HEK293T (cell line): ENCODE results near the gene PEX13.

ENCODE experiments used
- CTCF ChIA-PET: fragments of 350-600 bp; formaldehyde crosslinking; extraction: SDS; loops from one replicate; lab custom pipeline; 2021; ENCODE audit warnings: antibody characterized with exemption, inconsistent platforms; lab: Yijun Ruan, JAX
- POLR2A ChIA-PET: fragments of 350-600 bp; formaldehyde crosslinking; extraction: SDS; loops from one replicate; lab custom pipeline; 2020; ENCODE audit warnings: antibody characterized with exemption, inconsistent platforms; lab: Yijun Ruan, JAX
- DNase-seq: peaks from one replicate; pipeline ENCODE4 v3.0.0; 2012; ENCODE audit warnings: mixed read lengths; ENCODE audit errors: extremely low spot score
- ARNT ChIP-seq: fragments of 450-650 bp; IDR thresholded peaks from 2 replicates; pipeline ENCODE4 v1.6.1; 2017; ENCODE audit warnings: mild to moderate bottlenecking
- BHLHE40 ChIP-seq: fragments of 450-650 bp; IDR thresholded peaks from 2 replicates; pipeline ENCODE4 v1.6.1; 2016; ENCODE audit warnings: mild to moderate bottlenecking, moderate library complexity, borderline replicate concordance
- CTBP1 ChIP-seq: fragments of 450-650 bp; IDR thresholded peaks from 2 replicates; pipeline ENCODE4 v1.6.1; 2016; ENCODE audit warnings: borderline replicate concordance
- ELF4 ChIP-seq: fragments of 450-650 bp; IDR thresholded peaks from 2 replicates; pipeline ENCODE4 v1.6.1; 2017; ENCODE audit warnings: antibody characterized with exemption
- FOXA1 ChIP-seq: fragments of 450-650 bp; IDR thresholded peaks from 2 replicates; pipeline ENCODE4 v1.6.1; 2016; ENCODE audit warnings: mild to moderate bottlenecking
- FOXK2 ChIP-seq: fragments of 450-650 bp; IDR thresholded peaks from 2 replicates; pipeline ENCODE4 v1.6.1; 2016; ENCODE audit warnings: mild to moderate bottlenecking
- FOXM1 ChIP-seq: fragments of 450-650 bp; IDR thresholded peaks from 2 replicates; pipeline ENCODE4 v1.6.1; 2017; ENCODE audit warnings: mild to moderate bottlenecking, borderline replicate concordance
- HDGF ChIP-seq: fragments of 450-650 bp; IDR thresholded peaks from 2 replicates; pipeline ENCODE4 v1.6.1; 2017; ENCODE audit warnings: antibody characterized with exemption, borderline replicate concordance
- L3MBTL2 ChIP-seq: fragments of 450-650 bp; conservative IDR thresholded peaks from 2 replicates; pipeline ENCODE4 v1.6.1; 2016; ENCODE audit warnings: mild to moderate bottlenecking
- LEF1 ChIP-seq: fragments of 450-650 bp; IDR thresholded peaks from 2 replicates; pipeline ENCODE4 v1.6.1; 2017; ENCODE audit warnings: mild to moderate bottlenecking, borderline replicate concordance
- NFRKB ChIP-seq: fragments of 450-650 bp; IDR thresholded peaks from 2 replicates; pipeline ENCODE4 v1.6.1; 2016; ENCODE audit warnings: mild to moderate bottlenecking, moderate library complexity
- SP1 ChIP-seq: fragments of 450-650 bp; IDR thresholded peaks from 2 replicates; pipeline ENCODE4 v1.6.1; 2017
- SUZ12 ChIP-seq: fragments of 450-650 bp; IDR thresholded peaks from 2 replicates; pipeline ENCODE4 v1.6.1; 2016; ENCODE audit warnings: mild to moderate bottlenecking
- TARDBP ChIP-seq: fragments of 450-650 bp; IDR thresholded peaks from 2 replicates; pipeline ENCODE4 v1.6.1; 2016
- ZNF384 ChIP-seq: fragments of 450-650 bp; IDR thresholded peaks from 2 replicates; pipeline ENCODE4 v1.6.1; 2016
- TF ChIP-seq, protein P1 (sequence below): fragments of 450-650 bp; IDR thresholded peaks from 2 replicates; pipeline ENCODE4 v1.6.1; 2016

Gene PEX13

DNA sequence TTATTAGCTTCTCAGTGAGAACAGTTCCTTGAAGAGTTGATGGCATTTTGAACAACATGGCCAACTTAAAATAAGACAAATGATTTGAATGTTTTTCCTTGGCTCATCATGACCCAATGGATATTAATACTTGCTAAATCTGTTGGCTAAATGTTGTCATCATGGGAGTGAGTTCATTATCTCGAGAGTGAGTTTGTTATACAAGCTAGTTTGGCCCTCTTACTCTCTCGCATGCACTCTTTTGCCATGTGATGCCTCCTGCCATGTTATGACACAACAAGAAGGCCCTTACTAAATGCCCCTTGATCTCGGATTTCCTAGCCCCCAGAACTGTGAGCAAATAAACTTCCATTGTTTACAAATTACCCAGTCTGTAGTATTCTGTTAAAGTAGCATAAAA is 25.3 kb downstream of the PEX13 start:
- TF ChIP-seq L3MBTL2: no peak
- TF ChIP-seq SP1: no peak
- TF ChIP-seq ARNT: no peak
- TF ChIP-seq FOXK2: no peak
- TF ChIP-seq HDGF: no peak
- TF ChIP-seq ZNF384: no peak
- TF ChIP-seq CTBP1: no peak
- TF ChIP-seq NFRKB: no peak
- no peak for TF ChIP-seq FOXM1
- TF ChIP-seq TARDBP: no peak
- no peak for TF ChIP-seq SUZ12
- no peak for TF ChIP-seq LEF1
- TF ChIP-seq, protein P1, sequence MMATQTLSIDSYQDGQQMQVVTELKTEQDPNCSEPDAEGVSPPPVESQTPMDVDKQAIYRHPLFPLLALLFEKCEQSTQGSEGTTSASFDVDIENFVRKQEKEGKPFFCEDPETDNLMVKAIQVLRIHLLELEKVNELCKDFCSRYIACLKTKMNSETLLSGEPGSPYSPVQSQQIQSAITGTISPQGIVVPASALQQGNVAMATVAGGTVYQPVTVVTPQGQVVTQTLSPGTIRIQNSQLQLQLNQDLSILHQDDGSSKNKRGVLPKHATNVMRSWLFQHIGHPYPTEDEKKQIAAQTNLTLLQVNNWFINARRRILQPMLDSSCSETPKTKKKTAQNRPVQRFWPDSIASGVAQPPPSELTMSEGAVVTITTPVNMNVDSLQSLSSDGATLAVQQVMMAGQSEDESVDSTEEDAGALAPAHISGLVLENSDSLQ: no peak
- POLR2A ChIA-PET: no interaction called here
- DNase-seq: no peak
- CTCF ChIA-PET: no interaction called here

DNA sequence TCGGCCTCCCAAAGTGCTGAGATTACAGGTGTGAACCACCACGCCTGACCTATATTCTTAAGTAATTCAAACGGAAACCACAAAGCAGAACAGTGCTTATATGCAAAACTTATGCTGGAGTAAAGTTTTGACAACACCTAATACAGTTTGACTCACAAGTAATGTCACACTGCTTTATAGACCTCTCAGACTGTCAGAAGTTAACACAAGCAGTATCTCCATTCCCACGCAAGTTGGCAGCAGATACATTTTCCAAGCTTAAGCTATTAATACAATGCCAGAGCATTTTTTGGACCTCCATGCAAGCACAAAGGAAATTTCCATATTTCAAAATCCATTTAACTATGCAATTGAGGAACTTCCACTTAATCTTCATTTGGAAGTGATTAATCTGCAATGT is 27.1 kb downstream of the PEX13 start:
- DNase-seq: no peak
- ChIA-PET POLR2A (no interaction called here), CTCF (no interaction called here)
- TF ChIP-seq FOXA1 (no peak), FOXK2 (no peak)

DNA sequence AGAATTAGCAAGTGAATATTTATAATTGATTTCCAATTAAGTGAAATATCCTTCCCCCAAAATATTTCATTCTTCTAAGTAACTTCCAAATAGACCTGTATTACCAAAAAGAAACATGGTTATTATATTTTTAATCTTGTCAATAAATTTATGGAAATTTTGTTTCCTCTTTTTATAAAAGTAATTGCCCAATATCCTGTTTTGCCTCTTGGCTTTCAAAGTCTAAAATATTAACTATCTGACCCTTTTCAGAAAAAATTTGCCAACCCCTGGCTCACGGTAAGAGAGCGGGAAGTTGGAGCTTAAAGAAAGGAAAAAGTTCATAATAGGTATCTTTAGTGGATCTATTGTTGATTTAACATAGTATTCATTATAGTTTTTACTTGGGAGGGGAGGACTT is 27.7 kb downstream of the PEX13 start:
- TF ChIP-seq FOXA1: no peak
- TF ChIP-seq SUZ12: no peak
- no peak for TF ChIP-seq CTBP1
- TF ChIP-seq FOXK2: no peak
- no peak for TF ChIP-seq FOXM1
- no peak for TF ChIP-seq TARDBP
- no peak for TF ChIP-seq ZNF384
- no peak for TF ChIP-seq BHLHE40
- TF ChIP-seq LEF1: no peak
- no peak for TF ChIP-seq ARNT
- TF ChIP-seq, protein P1: no peak
- TF ChIP-seq HDGF: no peak
- TF ChIP-seq ELF4: no peak
- no peak for TF ChIP-seq NFRKB
- CTCF ChIA-PET: no interaction called here
- DNase-seq: no peak
- POLR2A ChIA-PET: no interaction called here

DNA sequence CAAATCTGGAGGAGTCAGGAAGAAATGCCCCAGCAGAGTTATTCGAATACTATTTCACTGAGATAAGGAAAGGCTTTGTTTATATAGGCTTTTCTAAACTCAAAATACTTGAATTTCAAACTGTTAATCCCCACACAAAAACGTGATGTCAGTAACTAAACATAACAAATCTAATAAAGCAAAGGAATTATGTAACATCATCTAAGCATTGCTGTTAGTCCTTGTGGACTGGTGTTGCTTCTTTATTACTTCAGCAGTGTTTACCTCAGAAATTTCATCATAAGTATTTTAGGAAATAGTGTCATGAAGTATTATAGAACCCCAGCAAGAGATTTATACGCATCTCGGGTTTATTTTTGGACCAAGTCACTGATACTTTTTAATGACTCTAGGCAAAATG is 28.5 kb downstream of the PEX13 start:
- POLR2A ChIA-PET: no interaction called here
- TF ChIP-seq HDGF (no peak), NFRKB (no peak), L3MBTL2 (no peak), ELF4 (no peak), TARDBP (no peak), FOXM1 (no peak), ARNT (no peak), SP1 (no peak), ZNF384 (no peak), FOXK2 (no peak)
- DNase-seq: no peak
- CTCF ChIA-PET: no interaction called here

DNA sequence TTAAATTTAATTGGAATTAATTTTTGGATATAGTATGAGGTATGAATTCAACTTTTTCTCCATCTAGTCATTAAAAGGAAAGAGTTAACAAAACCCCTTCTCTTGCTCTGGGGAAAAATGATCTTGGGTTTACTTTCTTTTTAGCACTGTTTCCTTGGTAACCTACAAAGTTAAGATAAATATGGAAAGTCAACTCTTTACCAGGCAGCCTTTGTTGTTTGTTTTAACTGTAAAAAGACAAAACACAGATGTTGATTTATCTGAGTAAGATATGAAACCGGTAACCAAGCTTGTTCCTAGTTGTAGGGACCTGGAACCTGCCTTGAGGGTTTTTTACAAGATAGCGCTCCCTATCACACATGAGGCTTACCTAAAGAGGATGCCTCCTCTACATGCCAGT is 38.0 kb downstream of the PEX13 start:
- no peak for DNase-seq

DNA sequence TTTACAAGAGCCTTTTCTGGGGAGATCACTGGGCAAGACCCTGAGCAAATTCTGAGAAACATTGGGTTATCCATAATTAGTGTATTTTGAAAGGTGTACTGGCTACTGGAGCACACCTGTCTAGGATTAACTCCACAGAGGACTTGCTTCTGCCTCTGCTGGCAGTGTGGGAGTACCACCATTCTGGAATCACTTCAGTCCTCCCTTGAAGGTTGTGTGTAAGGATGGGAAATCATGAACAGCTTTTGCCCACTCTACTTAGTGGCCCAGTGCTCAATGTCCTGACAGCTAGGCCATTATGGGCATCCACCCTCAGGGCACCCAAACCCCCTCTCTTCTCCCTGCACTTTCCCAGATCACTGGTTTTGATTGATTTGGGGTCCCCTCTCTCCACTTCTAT is 40.0 kb downstream of the PEX13 start:
- CTCF ChIA-PET: interaction anchor here (0.6 kb wide), 1 partner anchor 34 kb away, joined by 5 read pairs; no protein-coding TSS in a partner anchor
- DNase-seq: no peak
- POLR2A ChIA-PET: no interaction called here
- TF ChIP-seq NFRKB: no peak
- TF ChIP-seq, protein P1: no peak
- TF ChIP-seq TARDBP: no peak
- TF ChIP-seq SUZ12: no peak
- no peak for TF ChIP-seq LEF1
- no peak for TF ChIP-seq FOXA1
- TF ChIP-seq HDGF: no peak
- no peak for TF ChIP-seq L3MBTL2
- TF ChIP-seq ZNF384: no peak
- TF ChIP-seq ELF4: no peak
- no peak for TF ChIP-seq FOXM1
- TF ChIP-seq SP1: no peak
- TF ChIP-seq ARNT: no peak

More for the DNA sequence above, 38.0 kb downstream of the PEX13 start:
- ChIA-PET CTCF (no interaction called here), POLR2A (no interaction called here)
- TF ChIP-seq, protein P1: no peak
- TF ChIP-seq LEF1 (no peak), SUZ12 (no peak), L3MBTL2 (no peak), ARNT (no peak), ZNF384 (no peak)
